Measurements from ENCODE around the gene SLCO4A1.

- TF ChIP-seq CTCF (IDR thresholded peaks at IDR 0.05) (no peak), ZFX (IDR thresholded peaks at IDR 0.05; ENCODE audit: borderline replicate concordance) (no peak)
Measured at GRCh38 chr20:62608218-62608565, 34.1 kb upstream of the SLCO4A1 start.
